HG03196 (cell line): Measurements from ENCODE around the gene UBL4A.

Experiments used
- ATAC-seq: cut with Tn5 transposase; IDR thresholded peaks from one replicate; pipeline ENCODE4 v1.9.1; 2021; ENCODE audit not compliant: unreplicated experiment

UBL4A gene

GRCh38 chrX:154440623-154441357, 45.6 kb downstream of the UBL4A start:
- no peak for ATAC-seq

- ATAC-seq = no peak
Observed at GRCh38 chrX:154439841-154440240, 46.6 kb downstream of the UBL4A start.

- no peak for ATAC-seq
Observed at GRCh38 chrX:154437971-154438893, 48.2 kb downstream of the UBL4A start.

DNA sequence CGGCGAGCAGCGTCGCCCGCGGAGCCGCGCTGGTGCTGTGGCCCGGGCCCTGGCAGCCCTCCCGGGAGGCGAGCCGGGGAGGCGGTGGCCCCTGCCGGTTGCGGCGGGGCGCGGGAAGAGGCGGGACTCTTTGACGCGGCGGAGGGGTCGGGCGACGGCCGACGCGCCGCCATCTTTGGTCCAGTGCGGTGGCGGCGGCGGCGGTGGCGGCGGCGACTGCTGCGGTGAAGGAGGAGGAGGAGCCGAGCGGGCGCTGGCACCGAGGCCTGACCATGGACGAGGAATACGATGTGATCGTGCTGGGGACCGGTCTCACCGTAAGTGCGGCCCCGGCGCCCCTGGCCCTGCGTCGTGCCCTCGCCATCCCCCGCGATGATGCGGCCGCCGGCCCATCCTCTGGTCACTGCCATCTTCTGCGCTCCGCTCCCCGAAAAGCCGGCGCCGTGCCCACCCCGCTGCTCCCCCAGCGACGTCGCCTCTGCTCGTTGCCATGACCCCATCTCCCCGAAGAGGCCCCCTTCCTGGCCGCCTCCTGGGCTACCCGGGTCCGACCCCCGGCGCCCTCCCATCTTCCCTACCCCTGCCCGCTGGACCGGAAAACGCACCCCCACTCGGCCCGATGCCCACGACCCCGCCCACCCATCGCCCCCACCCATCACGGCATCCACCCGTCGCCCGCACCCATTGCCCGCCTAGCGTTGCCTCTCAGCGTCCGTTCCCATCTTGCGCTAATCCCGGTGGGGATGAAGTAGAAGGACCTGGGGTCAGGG, 49.2 kb downstream of the UBL4A start, which contains the start of gene GDI1:
GDI1 (plus strand) TSS at position 172 of the 770 bp plus-strand sequence; CDS start at position 273, 101 bp downstream.
- no peak for ATAC-seq

- ATAC-seq = no peak
Observed at GRCh38 chrX:154436374-154436982, 49.9 kb downstream of the UBL4A start.

- no peak for ATAC-seq
Observed at GRCh38 chrX:154435171-154435733, 51.2 kb downstream of the UBL4A start.

DNA sequence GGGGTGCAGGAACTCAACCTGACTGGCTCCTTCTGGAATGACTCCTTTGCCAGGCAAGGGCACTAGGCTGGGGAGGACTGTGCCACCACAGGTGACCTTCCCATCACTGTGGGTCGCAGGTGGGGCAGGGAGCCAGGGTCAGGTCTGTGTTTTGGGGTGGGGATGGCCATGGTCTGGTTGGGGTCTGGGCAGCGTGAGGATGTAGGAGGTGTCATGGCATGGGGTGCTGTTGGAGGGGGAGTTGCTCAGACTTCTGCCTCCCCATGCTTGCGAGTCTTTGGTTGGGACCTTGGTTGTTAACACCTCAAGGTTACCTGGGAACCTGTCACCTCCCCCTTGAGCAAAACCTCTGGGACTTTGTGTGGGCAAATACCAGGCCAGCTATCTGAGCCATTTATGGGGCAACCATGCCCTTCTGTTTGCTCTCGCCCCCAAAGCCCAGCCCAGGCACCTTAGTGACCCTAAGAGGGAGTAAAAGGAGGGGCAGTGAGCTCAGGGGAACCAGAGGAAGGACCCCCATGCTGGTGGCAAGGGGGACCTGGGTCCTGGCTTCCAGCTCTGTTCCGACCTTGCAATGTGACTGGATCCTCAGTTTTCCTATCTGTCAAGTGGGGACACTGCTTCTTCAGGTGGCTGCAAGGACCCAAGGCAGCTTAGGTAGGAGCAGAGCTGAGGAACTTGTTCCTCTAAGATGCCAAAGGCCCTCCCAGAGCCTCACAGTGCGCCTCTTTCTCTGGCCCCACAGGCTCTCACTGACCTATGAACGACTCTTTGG, 51.8 kb downstream of the UBL4A start:
- ATAC-seq = no peak
